Glutamatergic neuron (in vitro differentiated cells): ENCODE results near the gene UGT1A1. TPM values are rescaled to one million over a fixed set of nuclear protein-coding genes. Genes with fewer than 3 reads are reported as not detected.

Source experiments
- DNase-seq: peaks from one replicate; pipeline ENCODE4 v3.0.0; 2022
- H3K27ac Mint-ChIP-seq: one replicate; pipeline ENCODE4 v1.8.0; 2020; ENCODE audit warnings: mild to moderate bottlenecking, mixed read lengths, inconsistent platforms; ENCODE audit not compliant: unreplicated experiment
- H3K27me3 Mint-ChIP-seq: one replicate; pipeline ENCODE4 v1.8.0; 2020; ENCODE audit warnings: mild to moderate bottlenecking, moderate library complexity, mixed read lengths, inconsistent platforms; ENCODE audit not compliant: unreplicated experiment
- H3K36me3 Mint-ChIP-seq: one replicate; pipeline ENCODE4 v1.8.0; 2020; ENCODE audit warnings: mild to moderate bottlenecking, mixed read lengths, inconsistent platforms; ENCODE audit not compliant: unreplicated experiment
- H3K4me1 Mint-ChIP-seq: one replicate; pipeline ENCODE4 v1.8.0; 2020; ENCODE audit warnings: mild to moderate bottlenecking, low read depth, mixed read lengths, inconsistent platforms; ENCODE audit not compliant: unreplicated experiment
- H3K4me3 Mint-ChIP-seq: one replicate; pipeline ENCODE4 v1.8.0; 2020; ENCODE audit warnings: mild to moderate bottlenecking, mixed read lengths, inconsistent platforms; ENCODE audit not compliant: unreplicated experiment
- H3K9me3 Mint-ChIP-seq: one replicate; pipeline ENCODE4 v1.8.0; 2020; ENCODE audit warnings: mild to moderate bottlenecking, moderate library complexity, mixed read lengths, inconsistent platforms; ENCODE audit not compliant: unreplicated experiment
- CTCF ChIP-seq: fragments of 200-600 bp; sonication (generic); IDR thresholded peaks from one replicate; pipeline ENCODE4 v1.5.0; 2021; ENCODE audit not compliant: partially characterized antibody, unreplicated experiment
- total RNA-seq: library from RNA; stranded (reverse); fragmentation: NEBNext Ultra II Directional; extraction: Animal tissue kit (Norgen Biotek cat#: 25700); gene quantifications from one replicate; pipeline ENCODE4 v1.2.1, GENCODE V29; 2021; ENCODE audit not compliant: unreplicated experiment

UGT1A1 gene
- total RNA-seq, 1 donor from 2014 or later, result not detected

DNA sequence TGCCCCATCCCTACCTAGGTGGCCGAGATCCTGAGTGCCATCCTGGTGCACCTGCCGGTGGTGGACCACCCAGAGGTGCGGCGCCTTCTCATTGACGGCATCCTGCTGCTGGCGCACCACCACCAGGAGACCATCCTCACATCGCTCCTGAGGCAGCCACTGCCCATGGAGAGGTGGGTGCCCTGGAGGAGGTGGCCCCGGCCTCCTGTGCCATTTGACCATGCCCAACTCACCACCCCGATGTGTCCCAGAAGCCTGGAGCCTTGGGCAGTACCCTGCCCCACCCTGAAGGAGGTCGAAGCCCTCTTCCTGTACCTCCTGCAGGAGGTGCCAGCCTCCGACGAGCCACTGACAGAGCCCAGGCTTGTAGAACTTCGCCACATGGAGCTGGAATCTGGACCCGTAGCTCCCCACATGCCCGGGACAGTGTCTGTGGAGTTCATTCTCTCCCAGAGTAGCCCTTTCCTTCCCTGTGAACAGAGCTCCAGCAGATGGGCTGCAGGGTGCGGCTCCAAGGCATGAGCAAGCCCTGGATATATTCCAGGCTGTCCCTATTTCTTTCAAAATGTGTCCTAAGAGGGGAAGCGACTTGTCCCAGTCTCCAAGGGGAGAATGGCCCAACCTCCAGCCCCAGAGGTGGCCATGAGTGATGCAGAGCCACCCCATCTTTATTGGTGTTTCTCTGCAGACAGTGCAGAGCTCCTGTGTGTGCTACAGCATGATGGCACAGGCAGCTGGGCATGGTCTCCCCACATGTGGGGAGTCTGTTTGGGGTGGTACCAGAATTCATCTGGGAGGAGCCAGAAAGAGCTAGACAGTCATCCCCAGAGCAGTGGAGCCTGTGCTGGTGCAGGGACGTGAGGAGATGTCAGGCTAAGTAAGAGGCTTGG is 60.1 kb downstream of the UGT1A1 start:
- no peak overlapping the region for H3K4me3 Mint-ChIP-seq

GRCh38 chr2:233820774-233821105 is 60.7 kb downstream of the UGT1A1 start:
- Mint-ChIP-seq H3K4me3 (no peak overlapping the region), H3K9me3 (peaks cover 4% of the 10 kb centered on the region), H3K27ac (no peak overlapping the region), H3K4me1 (peaks cover 3% of the 10 kb centered on the region), H3K36me3 (no peaks in the 10 kb centered on the region), H3K27me3 (peaks cover 7% of the 10 kb centered on the region)
- DNase-seq, result no peak
- no peak for TF ChIP-seq CTCF

More for the DNA sequence above, 60.1 kb downstream of the UGT1A1 start:
- Mint-ChIP-seq H3K9me3 (peaks cover 4% of the 10 kb centered on the region), H3K27me3 (peaks cover 7% of the 10 kb centered on the region), H3K27ac (no peak overlapping the region), H3K4me1 (peaks cover 3% of the 10 kb centered on the region), H3K36me3 (no peaks in the 10 kb centered on the region)
- DNase-seq, result no peak
- no peak for TF ChIP-seq CTCF

- Mint-ChIP-seq H3K27me3 (peaks cover 7% of the 10 kb centered on the region), H3K4me1 (peaks cover 3% of the 10 kb centered on the region), H3K4me3 (no peak overlapping the region), H3K9me3 (peaks cover 4% of the 10 kb centered on the region), H3K27ac (no peak overlapping the region), H3K36me3 (no peaks in the 10 kb centered on the region)
- no peak for DNase-seq
- no peak for TF ChIP-seq CTCF
Observed at GRCh38 chr2:233821196-233821595, 61.1 kb downstream of the UGT1A1 start.

GRCh38 chr2:233821709-233822100 is 61.6 kb downstream of the UGT1A1 start:
- TF ChIP-seq CTCF, result no peak
- Mint-ChIP-seq H3K27ac (no peak overlapping the region), H3K4me3 (no peak overlapping the region), H3K9me3 (peaks cover 4% of the 10 kb centered on the region), H3K4me1 (peaks cover under 1% of the 10 kb centered on the region), H3K27me3 (peaks cover 7% of the 10 kb centered on the region), H3K36me3 (no peaks in the 10 kb centered on the region)
- DNase-seq, result no peak

DNA sequence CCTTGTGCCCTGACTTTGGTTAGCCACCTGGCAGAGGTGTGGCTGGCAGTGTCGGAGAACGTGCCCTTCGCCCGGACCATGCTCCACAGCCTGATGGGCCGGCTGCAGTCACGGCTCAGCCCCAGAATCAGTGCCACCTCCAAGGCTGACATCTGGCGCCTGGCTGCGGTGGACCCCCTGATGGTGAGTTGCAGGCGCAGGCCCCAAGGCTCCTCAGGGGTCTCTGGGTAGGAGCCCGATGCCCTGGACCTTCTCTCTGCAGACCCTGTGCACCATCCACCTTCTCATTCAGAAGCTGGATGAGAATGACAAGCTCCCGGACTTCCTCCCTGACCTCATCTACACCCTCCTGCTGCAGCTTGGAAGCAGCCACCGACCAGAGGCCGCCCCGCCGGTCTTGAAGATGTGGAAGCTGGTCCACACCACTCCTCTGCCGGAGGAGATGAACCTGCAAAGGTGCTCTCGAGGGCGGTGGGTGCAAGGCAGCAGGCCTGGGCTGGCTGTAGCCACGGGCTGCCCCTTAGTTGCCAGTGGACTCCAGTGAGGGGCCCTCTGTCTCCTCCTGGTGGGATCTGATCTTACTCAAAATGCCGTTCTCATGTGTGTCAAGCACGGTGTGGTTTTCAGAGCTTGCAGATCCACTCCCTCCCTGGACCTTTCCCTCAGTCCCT is 62.2 kb downstream of the UGT1A1 start:
- no peak for TF ChIP-seq CTCF
- Mint-ChIP-seq H3K36me3 (no peaks in the 10 kb centered on the region), H3K4me1 (no peaks in the 10 kb centered on the region), H3K4me3 (no peak overlapping the region), H3K9me3 (peaks cover 4% of the 10 kb centered on the region), H3K27ac (no peak overlapping the region), H3K27me3 (peaks cover 7% of the 10 kb centered on the region)
- no peak for DNase-seq
